K562 (cell line): ENCODE data around the gene TXLNA. TPM values are rescaled to one million over a fixed set of nuclear protein-coding genes. Genes with fewer than 3 reads are reported as not detected.
A peak's percentile ranks its signal among the peaks of the same experiment; 100 is the strongest.

Experiments used
- BCLAF1 ChIP-seq, 2 experiments: fragments of 450-650 bp in 1 of 2; IDR thresholded peaks; 2 replicates each; pipeline ENCODE4 v1.6.1; 2011 to 2017; ENCODE audit warnings: low read depth in 2 of 2, antibody characterized with exemption in 1 of 2, borderline replicate concordance in 1 of 2, low read length in 1 of 2, mild to moderate bottlenecking in 1 of 2, mixed read lengths in 1 of 2; ENCODE audit not compliant: control insufficient read depth in 1 of 2
- CSDE1 ChIP-seq, 2 experiments: fragments of 450-650 bp; IDR thresholded peaks; 2 replicates each; pipeline ENCODE4 v1.6.1; 2016; ENCODE audit warnings: mild to moderate bottlenecking in 1 of 2
- HMG20A ChIP-seq: fragments of 450-650 bp; formaldehyde crosslinking; conservative IDR thresholded peaks from 2 replicates; pipeline ENCODE4 v1.4.0; 2020; ENCODE audit warnings: mild to moderate bottlenecking, mixed read lengths
- HOMEZ ChIP-seq: fragments of 250-450 bp; sonication (Bioruptor Pico); IDR thresholded peaks from 2 replicates; pipeline ENCODE4 v1.4.0; 2020; ENCODE audit warnings: mild to moderate bottlenecking, moderate library complexity
- L3MBTL2 ChIP-seq: fragments of 450-650 bp; IDR thresholded peaks from 2 replicates; pipeline ENCODE4 v1.6.1; 2016; ENCODE audit warnings: mild to moderate bottlenecking, moderate library complexity
- MITF ChIP-seq: IDR thresholded peaks from 2 replicates; pipeline ENCODE4 v1.6.1; 2014; ENCODE audit warnings: antibody characterized with exemption
- MYC ChIP-seq, 2 experiments: fragments of 250-450 bp in 1 of 2; sonication (Bioruptor Pico) in 1 of 2; IDR thresholded peaks; 2 replicates each; pipeline versions ENCODE4 v1.5.1 to v1.6.1; 2012 to 2021; ENCODE audit warnings: low read depth in 2 of 2, borderline replicate concordance in 1 of 2, improper control_type of control experiment in 1 of 2, low read length in 1 of 2, mild to moderate bottlenecking in 1 of 2, moderate library complexity in 1 of 2
- NEUROD1 ChIP-seq: fragments of 150-350 bp; IDR thresholded peaks from 2 replicates; pipeline ENCODE4 v1.6.1; 2014; ENCODE audit warnings: borderline replicate concordance, low read length, low read depth; ENCODE audit not compliant: partially characterized antibody
- PML ChIP-seq: IDR thresholded peaks from 2 replicates; pipeline ENCODE4 v1.6.1; 2012; ENCODE audit warnings: low read length, inconsistent platforms
- RFX7 ChIP-seq: fragments of 250-450 bp; sonication (Bioruptor Pico); IDR thresholded peaks from 2 replicates; pipeline ENCODE4 v1.5.1; 2021; ENCODE audit warnings: mild to moderate bottlenecking
- SOX6 ChIP-seq: fragments of 450-650 bp; IDR thresholded peaks from 2 replicates; pipeline ENCODE4 v1.6.1; 2014; ENCODE audit warnings: mild to moderate bottlenecking
- SRSF1 ChIP-seq: fragments of 200-400 bp; formaldehyde crosslinking; IDR thresholded peaks from 2 replicates; pipeline ENCODE4 v1.6.1; 2017; ENCODE audit warnings: mild to moderate bottlenecking, low read depth, low read length, moderate library complexity
- TCF3 ChIP-seq: sonication (generic); formaldehyde crosslinking; IDR thresholded peaks from 2 replicates; pipeline ENCODE4 v1.4.0; 2020; ENCODE audit warnings: mild to moderate bottlenecking, missing genetic modification reagents
- TCFL5 ChIP-seq: fragments of 250-450 bp; sonication (Bioruptor Pico); conservative IDR thresholded peaks from 2 replicates; pipeline ENCODE4 v1.6.1; 2021; ENCODE audit warnings: mild to moderate bottlenecking, moderate library complexity, matching md5 sums
- VEZF1 ChIP-seq: fragments of 200-800 bp; sonication (Bioruptor generic); IDR thresholded peaks from 2 replicates; pipeline ENCODE4 v1.6.1; 2017; ENCODE audit warnings: missing genetic modification characterization, missing compliant biosample characterization
- ZNF282 ChIP-seq: sonication (generic); formaldehyde crosslinking; IDR thresholded peaks from 2 replicates; pipeline ENCODE4 v1.8.1; 2023; ENCODE audit warnings: missing genetic modification reagents
- polyA plus RNA-seq, 8 experiments: library from polyadenylated mRNA; depleted of rRNA in 4 of 8; stranded (reverse) in 5 of 8; unstranded in 3 of 8; fragments of >200 nt; fragmentation: Nextera tagmentation in 2 of 8; fragmentation: Illumina TruSeq in 1 of 8; extraction: Ambion mirVana in 2 of 8; extraction: Trizol in 1 of 8; gene quantifications; 2 replicates each; pipeline versions ENCODE4 v1.2.1 to v1.2.3, GENCODE V29; 2011 to 2014; ENCODE audit warnings: inconsistent platforms in 1 of 8, missing spikeins in 1 of 8
- total RNA-seq, 7 experiments: library from RNA; depleted of rRNA in 6 of 7; stranded (reverse); fragments of >200 nt in 6 of 7; fragmentation: Illumina TruSeq in 2 of 7; extraction: Trizol in 2 of 7; gene quantifications; 2 replicates each; pipeline versions ENCODE4 v1.2.1 to v1.2.3, GENCODE V29; 2011 to 2021; ENCODE audit warnings: low replicate concordance in 1 of 7
- TF ChIP-seq, protein P1 (sequence below): fragments of 450-650 bp; IDR thresholded peaks from 2 replicates; pipeline ENCODE4 v1.6.1; 2016; ENCODE audit warnings: borderline replicate concordance

TXLNA gene
- total and polyA plus RNA-seq, 9 of the 15 experiments (the other 6 are each of a cell fraction or from before 2014, with no cell fraction given), result 9.2 to 54.5 (median 39.3) TPM

- no peak for TF ChIP-seq MITF
- no peak for TF ChIP-seq RFX7 (CRISPR knock-in tag)
- TF ChIP-seq, protein P1, sequence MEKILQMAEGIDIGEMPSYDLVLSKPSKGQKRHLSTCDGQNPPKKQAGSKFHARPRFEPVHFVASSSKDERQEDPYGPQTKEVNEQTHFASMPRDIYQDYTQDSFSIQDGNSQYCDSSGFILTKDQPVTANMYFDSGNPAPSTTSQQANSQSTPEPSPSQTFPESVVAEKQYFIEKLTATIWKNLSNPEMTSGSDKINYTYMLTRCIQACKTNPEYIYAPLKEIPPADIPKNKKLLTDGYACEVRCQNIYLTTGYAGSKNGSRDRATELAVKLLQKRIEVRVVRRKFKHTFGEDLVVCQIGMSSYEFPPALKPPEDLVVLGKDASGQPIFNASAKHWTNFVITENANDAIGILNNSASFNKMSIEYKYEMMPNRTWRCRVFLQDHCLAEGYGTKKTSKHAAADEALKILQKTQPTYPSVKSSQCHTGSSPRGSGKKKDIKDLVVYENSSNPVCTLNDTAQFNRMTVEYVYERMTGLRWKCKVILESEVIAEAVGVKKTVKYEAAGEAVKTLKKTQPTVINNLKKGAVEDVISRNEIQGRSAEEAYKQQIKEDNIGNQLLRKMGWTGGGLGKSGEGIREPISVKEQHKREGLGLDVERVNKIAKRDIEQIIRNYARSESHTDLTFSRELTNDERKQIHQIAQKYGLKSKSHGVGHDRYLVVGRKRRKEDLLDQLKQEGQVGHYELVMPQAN, result peak; percentile 97
- TF ChIP-seq SOX6, result no peak
- peak; percentile 84 for TF ChIP-seq VEZF1
- TF ChIP-seq HOMEZ (CRISPR knock-in tag), result 0 out of 2 replicates have a peak, but pooled peaks have one; percentile 9
- no peak for TF ChIP-seq TCFL5
- peak; percentile 59; the same call in 1 of the 2 replicates for TF ChIP-seq L3MBTL2
- no peak for TF ChIP-seq ZNF282
- TF ChIP-seq MYC (IDR thresholded peaks at IDR 0.05; ENCODE audit: low read depth, low read length), result peak; percentile 94
- TF ChIP-seq MYC (CRISPR knock-in tag; IDR thresholded peaks at IDR 0.05; ENCODE audit: borderline replicate concordance, low read depth), result no peak
- TF ChIP-seq BCLAF1 (IDR thresholded peaks at IDR 0.05; ENCODE audit: borderline replicate concordance in 1 of 2, control insufficient read depth in 1 of 2, low read depth in 2 of 2, low read length in 1 of 2), result no peak; a peak in 1 of 4 replicates
- no peak for TF ChIP-seq SRSF1
- TF ChIP-seq PML, result peak; percentile 81; the same call in 1 of the 2 replicates
- TF ChIP-seq NEUROD1, result peak; percentile 21
- peak in 1 of 2 experiments; percentile 91; a peak in 2 of 4 replicates for TF ChIP-seq CSDE1 (IDR thresholded peaks at IDR 0.05)
- TF ChIP-seq HMG20A (CRISPR knock-in tag), result no peak
- no peak for TF ChIP-seq TCF3 (CRISPR knock-in tag)
Measured at GRCh38 chr1:32221980-32222755, 42.7 kb downstream of the TXLNA start, which contains the start of the genes EIF3I and TMEM234 (continued).
